Right lobe of liver (tissue), 4 donors: ENCODE results near the gene MYOG.

Experiments used
- CTCF ChIP-seq, 4 donors: fragments of 200-600 bp in 3 of 4; fragments of 450-650 bp in 1 of 4; IDR thresholded peaks; one replicate each; pipeline versions ENCODE4 v1.5.1 to v1.8.0; 2016 to 2022; ENCODE audit warnings: antibody characterized with exemption in 4 of 4, mild to moderate bottlenecking in 2 of 4
- POLR2A ChIP-seq: fragments of 450-650 bp; IDR thresholded peaks from one replicate; pipeline ENCODE4 v1.6.1; 2017; ENCODE audit warnings: antibody characterized with exemption, mild to moderate bottlenecking
- donor health status: DM: no; HTN: no; CAD: no.
- donor health status: DM: no; HTN: no; CAD: no.
- donor health status: DM: no; HTN: yes; CAD: no.

- TF ChIP-seq CTCF (IDR thresholded peaks at IDR 0.05) (no peak), POLR2A (no peak)
These were observed at the start of gene MYOG for GRCh38 chr1:203085528-203086406.
